Activated CD4-positive, alpha-beta T cell treated with anti-CD3 and anti-CD28 coated beads for 24 hours (primary cell): ENCODE measurements around the gene SMARCA1.

Source experiments
- DNase-seq, 2 donors: peaks; one replicate each; pipeline ENCODE4 v3.0.0-alpha.2; 2020; ENCODE audit warnings: low read depth in 2 of 2

SMARCA1 gene

GRCh38 chrX:129531132-129531531, 7.8 kb upstream of the SMARCA1 start:
- DNase-seq = no peak

DNA sequence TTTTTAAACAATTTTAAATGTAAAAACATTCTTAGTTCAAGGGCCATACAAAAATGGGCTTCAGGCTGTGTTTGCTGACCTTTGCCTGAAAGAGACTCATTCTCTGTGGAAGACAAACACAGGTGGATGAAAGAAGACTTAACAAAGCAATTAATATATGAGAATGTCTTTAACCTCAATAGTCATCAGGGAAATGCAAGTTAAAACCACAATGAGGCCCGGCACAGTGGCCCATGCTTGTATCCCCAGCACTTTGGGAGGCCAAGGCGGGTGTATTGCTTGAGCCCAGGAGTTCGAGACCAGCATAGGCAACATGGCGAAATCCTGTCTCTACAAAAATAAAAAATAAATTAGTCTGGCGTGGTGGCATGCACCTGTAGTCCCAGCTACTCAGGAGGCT, 7.1 kb upstream of the SMARCA1 start:
- DNase-seq = no peak

DNA sequence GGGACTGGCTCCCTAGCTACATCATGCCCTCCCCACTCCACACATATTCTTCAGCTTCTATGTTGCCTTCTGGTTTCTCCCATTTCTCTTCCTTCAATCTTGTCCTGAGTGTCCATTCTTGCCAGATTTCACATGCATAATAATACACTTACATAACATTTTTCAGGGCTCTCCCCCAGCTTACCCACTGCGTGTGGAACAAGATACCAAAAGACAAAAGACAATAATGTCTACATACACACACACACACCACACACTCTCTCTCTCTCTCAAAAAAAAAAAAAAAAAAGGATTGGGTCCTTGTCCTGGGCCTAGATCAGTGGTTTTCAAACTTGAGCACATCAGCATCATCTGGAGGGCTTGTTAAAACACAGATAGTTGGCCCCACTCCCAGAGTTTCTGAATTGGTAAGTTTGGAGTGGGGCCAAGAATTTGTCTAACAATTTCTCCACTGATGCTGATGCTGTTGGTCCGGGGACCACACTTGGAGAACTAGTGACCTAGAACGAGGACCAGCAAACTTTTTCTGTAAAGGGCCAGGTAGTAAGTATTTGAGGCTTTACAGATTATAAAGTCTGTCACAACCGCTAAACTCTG, 6.5 kb upstream of the SMARCA1 start:
- DNase-seq = no peak

- no peak for DNase-seq
Observed at GRCh38 chrX:129525896-129526295, 2.6 kb upstream of the SMARCA1 start.

GRCh38 chrX:129525162-129525561, 1.9 kb upstream of the SMARCA1 start:
- DNase-seq = no peak

- no peak for DNase-seq
Observed at GRCh38 chrX:129524250-129524850, 1.1 kb upstream of the SMARCA1 start.

- no peak for DNase-seq
Observed at GRCh38 chrX:129522184-129523078, 859 bp downstream of the SMARCA1 start.

- no peak for DNase-seq
Observed at GRCh38 chrX:129520151-129520550, 3.1 kb downstream of the SMARCA1 start.

DNA sequence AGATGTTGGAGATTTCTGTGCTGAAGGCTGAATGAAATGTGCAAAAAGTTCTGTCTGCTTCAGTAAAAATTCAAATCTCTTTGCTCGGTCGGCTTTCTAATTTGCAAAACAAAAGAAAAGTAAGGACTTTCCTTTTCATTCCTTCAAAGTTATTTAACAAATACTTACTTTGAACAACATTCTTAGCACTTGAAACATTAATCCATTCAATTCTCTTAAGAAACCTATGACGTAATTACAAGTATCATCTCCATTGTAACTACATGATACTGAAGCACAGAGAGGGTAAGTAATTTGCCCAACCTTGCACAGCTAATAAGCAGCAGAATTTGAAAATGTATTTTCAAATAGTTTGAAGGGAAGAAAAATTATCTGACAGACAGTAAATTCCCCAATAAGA, 6.9 kb downstream of the SMARCA1 start:
- no peak for DNase-seq

- DNase-seq = no peak
Observed at GRCh38 chrX:129512409-129512808, 10.9 kb downstream of the SMARCA1 start.

DNA sequence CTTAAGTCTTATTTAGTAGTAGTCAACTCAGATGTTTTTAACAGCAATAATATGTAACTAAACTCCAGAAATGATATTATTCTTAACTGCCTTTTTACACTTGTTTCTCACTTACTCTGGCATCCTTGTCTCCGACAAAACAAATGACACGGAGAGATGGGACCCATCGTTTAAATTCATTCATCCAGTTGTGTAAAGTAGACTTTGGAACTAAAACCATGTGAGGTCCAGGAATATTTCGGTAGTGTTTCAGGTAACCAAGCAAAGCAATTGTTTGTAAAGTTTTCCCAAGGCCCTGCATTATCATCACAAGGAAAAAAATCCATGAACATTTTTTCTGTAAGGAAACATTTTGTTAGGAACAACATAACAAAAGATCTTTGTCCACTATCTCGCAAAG, 11.6 kb downstream of the SMARCA1 start:
- DNase-seq = no peak

DNA sequence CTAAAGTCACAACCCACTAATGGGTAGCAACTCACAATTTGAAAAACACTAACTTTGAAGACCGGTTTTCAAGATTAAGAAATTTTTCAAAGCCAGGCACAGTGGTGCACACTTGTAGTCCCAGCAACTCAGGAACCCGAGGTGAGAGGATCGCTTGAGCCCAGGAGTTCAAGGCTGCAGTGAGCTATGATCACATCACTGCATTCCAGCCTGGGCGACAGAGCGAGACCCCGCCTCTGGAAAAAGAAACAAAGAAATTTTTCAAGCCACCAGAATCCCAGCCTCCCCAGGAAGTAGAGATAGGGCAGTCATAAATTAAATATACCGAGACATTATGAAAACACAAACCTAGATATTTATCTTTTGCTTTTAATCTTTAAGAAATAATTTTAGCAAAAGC, 13.0 kb downstream of the SMARCA1 start:
- DNase-seq = no peak

DNA sequence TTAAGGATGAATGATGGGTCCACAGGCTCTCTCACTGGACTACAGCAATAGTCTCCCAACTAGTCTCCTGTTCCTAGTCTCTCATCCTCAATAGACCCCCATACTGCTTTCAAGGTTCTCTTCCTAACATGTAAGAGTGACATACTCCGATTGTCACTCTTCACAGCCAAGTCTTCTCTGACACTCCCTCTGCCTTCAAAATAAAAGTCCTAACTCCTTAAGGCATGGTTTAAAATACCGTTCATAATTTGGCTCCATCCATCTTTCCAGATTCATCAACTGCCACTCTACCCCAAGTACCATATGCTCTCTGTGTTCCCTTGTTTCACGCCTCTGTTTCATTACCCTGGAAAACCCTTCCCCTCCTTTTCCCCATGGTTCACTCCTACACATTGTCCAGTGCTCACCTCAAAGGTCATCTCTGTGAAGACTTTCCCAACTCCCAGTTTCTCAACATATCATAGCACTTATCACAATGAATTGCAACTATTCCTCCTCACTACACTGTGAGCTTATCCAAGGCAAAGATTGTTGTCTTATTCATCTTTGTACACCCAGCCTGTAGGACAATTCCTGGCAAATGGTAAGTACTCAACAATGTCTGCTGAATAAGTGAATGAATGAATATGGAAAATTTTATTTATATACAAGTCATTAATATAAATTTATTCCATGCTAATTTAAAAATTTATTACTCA, 26.0 kb downstream of the SMARCA1 start:
- DNase-seq = no peak

- DNase-seq = no peak
Observed at GRCh38 chrX:129496625-129497024, 26.7 kb downstream of the SMARCA1 start.

- no peak for DNase-seq
Observed at GRCh38 chrX:129495900-129496299, 27.4 kb downstream of the SMARCA1 start.

DNA sequence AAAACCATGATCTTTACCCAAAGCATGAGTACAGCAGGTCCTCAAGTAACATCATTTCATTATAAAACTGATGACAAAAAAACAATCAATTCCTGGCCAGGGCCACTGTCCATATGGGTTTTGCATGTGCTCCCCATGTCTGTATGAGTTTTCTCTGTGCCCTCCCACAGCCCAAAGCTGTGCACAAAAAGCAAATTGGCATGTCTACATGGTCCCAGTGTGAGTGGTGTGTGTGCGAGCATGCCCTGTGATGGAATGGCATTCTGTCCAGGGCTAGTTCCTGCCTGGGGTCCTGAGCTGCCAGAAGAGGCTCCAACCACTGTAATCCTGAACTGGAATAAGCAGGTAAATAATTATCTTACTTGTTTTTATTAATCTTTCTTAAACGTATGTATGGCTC, 28.4 kb downstream of the SMARCA1 start:
- DNase-seq = no peak

- DNase-seq = no peak
Observed at GRCh38 chrX:129493643-129494042, 29.6 kb downstream of the SMARCA1 start.

- DNase-seq = no peak
Observed at GRCh38 chrX:129490330-129490729, 33.0 kb downstream of the SMARCA1 start.

DNA sequence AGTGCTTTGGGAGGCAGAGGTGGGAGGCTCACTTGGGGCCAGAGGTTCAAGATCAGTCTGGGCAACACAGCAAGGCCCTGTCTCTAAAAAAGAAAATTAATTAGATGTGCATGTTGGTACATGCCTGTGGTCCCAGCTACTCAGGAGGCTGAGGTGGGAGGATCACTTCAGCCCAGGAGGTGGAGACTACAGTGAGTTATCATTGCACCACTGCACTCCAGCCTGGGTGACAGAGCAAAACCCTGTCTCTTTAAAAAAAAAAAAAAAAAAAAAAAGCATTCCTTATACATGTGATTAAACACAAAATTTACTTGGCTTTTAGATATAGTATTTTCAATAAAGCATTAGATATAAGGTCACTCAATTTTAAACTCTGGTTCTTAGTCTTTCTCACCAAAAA, 34.9 kb downstream of the SMARCA1 start:
- no peak for DNase-seq

DNA sequence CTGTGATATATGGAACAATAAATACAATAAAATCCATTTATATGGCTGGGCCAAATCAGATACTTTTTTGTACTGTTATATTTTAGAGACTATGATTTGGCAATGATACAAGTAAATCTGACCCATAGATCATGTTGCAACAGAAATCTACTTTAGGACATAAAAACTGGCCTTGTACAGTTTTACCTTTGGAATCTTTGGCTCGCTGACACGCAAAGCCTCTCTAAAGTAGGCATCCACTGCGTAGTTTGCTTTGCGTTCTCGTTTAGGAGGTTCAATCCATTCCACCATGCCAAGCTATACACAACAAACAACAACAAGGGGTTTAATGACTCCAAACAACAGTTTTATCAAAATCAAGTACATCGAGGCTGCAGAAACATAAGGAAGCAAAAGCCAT, 42.4 kb downstream of the SMARCA1 start:
- no peak for DNase-seq

GRCh38 chrX:129478516-129478915, 44.8 kb downstream of the SMARCA1 start:
- no peak for DNase-seq

- DNase-seq = no peak
Observed at GRCh38 chrX:129472116-129472515, 51.2 kb downstream of the SMARCA1 start.
